Upper lobe of right lung (tissue), 1 donor: Measurements from ENCODE around the gene CTSZ. TPM values are rescaled to one million over a fixed set of nuclear protein-coding genes. Genes with fewer than 3 reads are reported as not detected.
"Not testable (repeated sequence)": the region's sequence is repeated elsewhere in the genome, so short reads cannot be mapped to it uniquely, and the experiment has no call there.

ENCODE experiments used
- ATAC-seq: fragments of 200-7000 bp; cut with Tn5 transposase; one replicate; pipeline ENCODE4 v1.9.1; 2020; ENCODE audit warnings: mild to moderate bottlenecking, moderate library complexity
- DNase-seq: peaks from one replicate; pipeline ENCODE4 v3.0.0-alpha.2; 2020
- H3K27ac ChIP-seq: fragments of 200-600 bp; one replicate; pipeline ENCODE4 v1.8.0; 2022
- H3K27me3 ChIP-seq: fragments of 200-600 bp; one replicate; pipeline ENCODE4 v1.8.0; 2022; ENCODE audit warnings: mild to moderate bottlenecking
- H3K36me3 ChIP-seq: fragments of 200-600 bp; one replicate; pipeline ENCODE4 v1.8.0; 2022
- H3K4me1 ChIP-seq: fragments of 200-600 bp; one replicate; pipeline ENCODE4 v1.8.0; 2022
- H3K4me3 ChIP-seq: fragments of 200-600 bp; one replicate; pipeline ENCODE4 v1.8.0; 2022; ENCODE audit warnings: mild to moderate bottlenecking
- H3K9me3 ChIP-seq: fragments of 200-600 bp; one replicate; pipeline ENCODE4 v1.8.0; 2022
- CTCF ChIP-seq: fragments of 200-600 bp; IDR thresholded peaks from one replicate; pipeline ENCODE4 v1.8.0; 2022; ENCODE audit warnings: antibody characterized with exemption
- intact Hi-C: fragments of 100-400 bp; cut with DNase I; formaldehyde crosslinking; loops from one replicate; pipeline ENCODE4 v1.11.0; 2022
- total RNA-seq: library from RNA; stranded (reverse); fragmentation: NEBNext Ultra II Directional; extraction: Animal tissue kit (Norgen Biotek cat#: 25700); gene quantifications from one replicate; pipeline ENCODE4 v1.2.1, GENCODE V29; 2021
- donor health status: DM: no; HTN: yes; CAD: no; lungs with severe emphysema.

CTSZ gene
- total RNA-seq, 1 donor from 2014 or later: 355 TPM

GRCh38 chr20:59042796-59043631 is 36.0 kb upstream of the CTSZ start:
- Histone ChIP-seq H3K4me3 (peak overlapping the region; percentile 92), H3K27ac (peak overlapping the region; percentile 81), H3K4me1 (peaks cover 35% of the 10 kb centered on the region), H3K27me3 (no peaks in the 10 kb centered on the region), H3K9me3 (no peaks in the 10 kb centered on the region), H3K36me3 (peaks cover 4% of the 10 kb centered on the region)
- intact Hi-C loops: no loop called here
- DNase-seq: peak; percentile 98
- TF ChIP-seq CTCF: no peak
- peak; percentile 98 for ATAC-seq

DNA sequence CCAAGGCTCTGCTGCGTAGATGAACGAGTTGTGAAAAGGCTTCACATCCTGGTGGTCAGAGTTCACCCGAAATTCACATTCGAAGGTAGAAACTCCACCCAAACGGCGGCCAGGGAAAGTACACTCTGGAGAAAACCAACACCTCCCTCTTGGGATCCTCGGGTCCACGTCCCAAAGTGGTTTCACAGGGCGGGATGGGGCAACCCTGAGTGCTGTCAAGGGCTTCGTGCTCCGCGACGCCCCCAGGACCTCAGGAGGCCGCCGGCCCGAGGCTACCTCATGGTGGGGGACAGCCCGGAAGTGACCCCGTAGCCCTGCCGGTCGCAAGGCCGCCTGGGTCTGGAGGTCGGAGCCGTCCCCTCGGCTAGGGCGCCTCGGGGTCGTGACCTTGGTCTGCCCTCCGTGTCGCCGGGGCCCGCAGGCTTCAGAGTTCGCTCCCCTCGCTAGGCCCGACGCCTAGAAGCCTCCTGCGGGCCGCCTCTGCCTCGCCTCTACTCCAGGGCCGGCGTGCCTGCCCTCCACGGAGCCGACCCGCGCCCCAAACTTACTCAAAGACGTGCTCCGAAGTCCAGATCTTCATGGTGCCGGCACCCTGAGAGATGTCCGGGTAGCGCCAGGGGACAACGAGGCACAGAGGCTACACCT is 35.2 kb upstream of the CTSZ start, which contains the start of gene PRELID3B:
Gene PRELID3B, minus strand, starts transcription at position 636 of the 645 bp plus-strand sequence. Its CDS starts 56 bp downstream, at position 580.
- H3K9me3 ChIP-seq: no peaks in the 10 kb centered on the region
- H3K4me1 ChIP-seq: peaks cover 35% of the 10 kb centered on the region
- intact Hi-C loops: no loop called here
- ATAC-seq: peak; percentile 52
- TF ChIP-seq CTCF: no peak
- H3K27me3 ChIP-seq: no peaks in the 10 kb centered on the region
- H3K27ac ChIP-seq: peak within 1 kb of the TSS; percentile 81
- peaks cover 12% of the 10 kb centered on the region for H3K36me3 ChIP-seq
- peak within 1 kb of the TSS; percentile 92 for H3K4me3 ChIP-seq
- no peak for DNase-seq

GRCh38 chr20:59041487-59041886 is 34.4 kb upstream of the CTSZ start:
- DNase-seq, H3K27me3 ChIP-seq, H3K9me3 ChIP-seq, ATAC-seq, intact Hi-C loops: not testable (repeated sequence)
- Histone ChIP-seq H3K27ac (peak overlapping the region; percentile 80), H3K36me3 (peaks cover 19% of the 10 kb centered on the region), H3K4me1 (peaks cover 35% of the 10 kb centered on the region), H3K4me3 (peak overlapping the region; percentile 92)

DNA sequence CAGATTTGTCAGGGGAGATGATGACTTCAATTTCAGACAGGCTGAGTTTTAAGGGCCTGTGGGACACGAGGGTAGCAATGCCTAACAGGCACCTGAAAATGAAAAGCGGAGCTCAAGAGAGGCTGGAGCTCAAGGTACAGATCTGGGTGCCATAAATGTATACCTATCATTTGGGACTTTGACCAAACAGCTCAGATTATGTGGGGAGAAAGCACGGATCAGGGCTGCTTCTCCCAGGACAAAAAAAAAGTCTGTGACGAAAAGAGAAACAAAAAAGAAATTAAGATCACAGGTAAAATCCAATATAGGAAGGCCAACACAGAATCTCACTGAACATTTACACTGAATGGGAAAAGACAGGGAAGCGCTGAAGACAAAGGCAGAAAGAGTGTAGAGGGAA is 33.6 kb upstream of the CTSZ start:
- H3K27me3 ChIP-seq: no peaks in the 10 kb centered on the region
- H3K9me3 ChIP-seq: no peaks in the 10 kb centered on the region
- peaks cover 28% of the 10 kb centered on the region for H3K36me3 ChIP-seq
- H3K4me1 ChIP-seq: peaks cover 35% of the 10 kb centered on the region
- TF ChIP-seq CTCF: no peak
- no peak for DNase-seq
- intact Hi-C loops: no loop called here
- no peak overlapping the region for H3K4me3 ChIP-seq
- ATAC-seq: no peak
- H3K27ac ChIP-seq: no peak overlapping the region

DNA sequence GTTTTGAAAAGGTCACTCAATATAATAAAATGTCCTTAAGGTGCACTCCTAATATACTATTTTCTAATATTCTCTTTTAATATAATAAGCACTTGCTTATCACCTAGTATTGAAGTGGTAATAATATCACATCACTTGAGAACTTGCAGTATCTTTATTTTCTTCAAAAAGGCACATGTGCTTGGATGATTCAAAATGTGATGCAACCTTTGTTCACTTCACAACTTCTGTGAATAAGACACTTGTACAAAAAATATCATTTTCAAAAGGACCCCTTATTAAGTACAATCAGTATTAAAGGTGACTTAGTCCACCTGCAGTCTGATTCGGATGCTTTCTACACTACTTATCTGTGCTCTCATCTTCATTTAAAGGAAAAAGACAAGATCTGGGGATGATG is 32.2 kb upstream of the CTSZ start:
- no peak for DNase-seq
- no peak for TF ChIP-seq CTCF
- no peak overlapping the region for H3K27ac ChIP-seq
- peaks cover 35% of the 10 kb centered on the region for H3K4me1 ChIP-seq
- H3K9me3 ChIP-seq: no peaks in the 10 kb centered on the region
- ATAC-seq: no peak
- H3K36me3 ChIP-seq: peaks cover 42% of the 10 kb centered on the region
- no peak overlapping the region for H3K4me3 ChIP-seq
- H3K27me3 ChIP-seq: no peaks in the 10 kb centered on the region
- intact Hi-C loops: no loop called here

DNA sequence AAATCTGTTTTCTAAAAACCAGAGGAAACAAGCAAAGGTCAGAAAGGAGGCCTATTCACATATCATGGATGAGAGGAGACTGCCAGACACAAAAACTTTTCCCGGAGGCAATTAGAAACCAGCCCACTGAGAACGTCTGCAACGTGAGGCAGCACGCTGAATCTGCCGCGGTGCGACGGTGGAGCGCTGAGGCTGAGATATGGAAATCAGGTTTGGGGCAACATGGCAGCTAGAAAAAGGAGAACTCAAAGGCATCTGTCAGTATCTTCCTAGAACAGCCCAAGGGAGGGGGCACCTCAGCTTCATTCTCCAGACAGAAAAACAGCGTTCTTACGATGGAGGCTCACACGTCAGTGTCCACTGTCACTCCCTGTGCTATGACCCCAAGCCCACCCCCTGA is 30.3 kb upstream of the CTSZ start:
- H3K36me3 ChIP-seq: peaks cover 48% of the 10 kb centered on the region
- H3K9me3 ChIP-seq: no peaks in the 10 kb centered on the region
- intact Hi-C loops: no loop called here
- ATAC-seq (no peak), DNase-seq (no peak)
- no peaks in the 10 kb centered on the region for H3K27me3 ChIP-seq
- peaks cover 31% of the 10 kb centered on the region for H3K4me1 ChIP-seq
- no peak for TF ChIP-seq CTCF
- no peak overlapping the region for H3K27ac ChIP-seq
- H3K4me3 ChIP-seq: no peak overlapping the region
